BJ (cell line): ENCODE measurements around the gene ASCL4. TPM values are rescaled to one million over a fixed set of nuclear protein-coding genes. Genes with fewer than 3 reads are reported as not detected.

Experiments
- CTCF ChIA-PET: fragments of 350-600 bp; formaldehyde crosslinking; extraction: SDS; loops from one replicate; lab custom pipeline; 2021; ENCODE audit warnings: antibody characterized with exemption, inconsistent platforms; lab: Yijun Ruan, JAX
- POLR2A ChIA-PET: fragments of 300-600 bp; sonication (Branson Sonifier 250); formaldehyde crosslinking; extraction: SDS; loops from one replicate; lab custom pipeline; 2021; ENCODE audit warnings: antibody characterized with exemption; lab: Charles Lee
- DNase-seq: peaks from one replicate; pipeline ENCODE4 v3.0.0-alpha.2; 2011; ENCODE audit warnings: low read depth
- H3K27me3 ChIP-seq: 2 replicates; pipeline ENCODE4 v1.6.0; 2011; ENCODE audit warnings: low read length; ENCODE audit not compliant: control insufficient read depth, insufficient read depth
- H3K36me3 ChIP-seq: 2 replicates; pipeline ENCODE4 v1.5.1; 2011; ENCODE audit warnings: low read length; ENCODE audit not compliant: control insufficient read depth, insufficient read depth
- H3K4me3 ChIP-seq: 2 replicates; pipeline ENCODE4 v1.5.1; 2011; ENCODE audit warnings: low read depth, mild to moderate bottlenecking, control low read depth, low read length
- polyA plus RNA-seq: library from polyadenylated mRNA; depleted of rRNA; stranded (reverse); fragments of >200 nt; gene quantifications from 2 replicates; pipeline ENCODE4 v1.2.3, GENCODE V29; 2011
- TF ChIP-seq, protein P1 (sequence below): IDR thresholded peaks from 2 replicates; pipeline ENCODE4 v1.5.1; 2011; ENCODE audit warnings: low read depth, mild to moderate bottlenecking, control low read depth, inconsistent platforms, low read length, moderate library complexity; ENCODE audit not compliant: insufficient read depth

The ASCL4 gene
- polyA plus RNA-seq, 1 experiment: not detected

DNA sequence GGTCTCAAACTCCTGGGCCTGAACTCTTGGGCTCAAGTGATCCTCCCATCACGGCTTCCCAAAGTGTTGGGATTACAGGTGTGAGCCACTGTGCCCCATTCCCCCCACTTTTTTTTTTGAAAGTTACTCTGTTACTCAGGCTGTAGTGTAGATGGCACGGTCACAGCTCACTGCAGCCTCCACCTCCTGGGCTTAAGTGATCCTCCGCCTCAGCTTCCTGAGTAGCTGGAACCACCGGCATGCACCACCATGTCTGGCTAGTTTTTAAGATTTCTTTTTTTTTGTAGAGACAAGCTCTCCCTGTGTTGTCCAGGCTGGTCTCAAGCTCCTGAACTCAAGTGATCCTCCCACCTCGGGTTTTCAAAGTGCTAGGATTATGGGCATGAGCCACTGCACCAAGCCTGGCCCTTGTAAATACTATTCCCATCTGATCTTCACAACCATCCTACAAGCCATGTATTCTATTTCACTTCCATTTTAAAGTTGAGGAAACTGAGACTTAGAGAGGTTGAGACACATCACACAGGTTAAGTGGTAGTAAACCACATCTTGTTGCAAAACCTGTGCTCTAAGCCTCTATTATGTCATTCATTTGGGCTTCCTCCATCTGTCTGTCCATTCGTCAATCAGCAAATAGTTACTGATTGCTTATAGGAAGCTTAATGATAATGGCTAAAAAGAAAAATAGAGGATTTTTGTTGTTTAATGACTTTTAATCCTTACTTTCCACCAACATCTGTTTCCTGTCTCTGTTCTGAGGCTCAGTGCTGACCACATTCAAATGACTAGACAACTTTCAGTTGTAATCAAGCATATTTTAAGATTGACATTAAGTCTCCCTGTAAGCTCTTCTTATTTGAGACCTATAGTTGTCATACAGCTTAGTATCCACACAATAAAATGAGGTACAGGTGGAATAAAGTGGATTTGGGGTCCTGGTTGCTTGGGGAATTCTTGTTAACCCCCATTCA, 9.2 kb downstream of the ASCL4 start:
- CTCF ChIA-PET: interaction anchor here (0.6 kb wide), 1 partner anchor 46 kb away, joined by 4 read pairs; no protein-coding TSS in a partner anchor
- TF ChIP-seq, protein P1, sequence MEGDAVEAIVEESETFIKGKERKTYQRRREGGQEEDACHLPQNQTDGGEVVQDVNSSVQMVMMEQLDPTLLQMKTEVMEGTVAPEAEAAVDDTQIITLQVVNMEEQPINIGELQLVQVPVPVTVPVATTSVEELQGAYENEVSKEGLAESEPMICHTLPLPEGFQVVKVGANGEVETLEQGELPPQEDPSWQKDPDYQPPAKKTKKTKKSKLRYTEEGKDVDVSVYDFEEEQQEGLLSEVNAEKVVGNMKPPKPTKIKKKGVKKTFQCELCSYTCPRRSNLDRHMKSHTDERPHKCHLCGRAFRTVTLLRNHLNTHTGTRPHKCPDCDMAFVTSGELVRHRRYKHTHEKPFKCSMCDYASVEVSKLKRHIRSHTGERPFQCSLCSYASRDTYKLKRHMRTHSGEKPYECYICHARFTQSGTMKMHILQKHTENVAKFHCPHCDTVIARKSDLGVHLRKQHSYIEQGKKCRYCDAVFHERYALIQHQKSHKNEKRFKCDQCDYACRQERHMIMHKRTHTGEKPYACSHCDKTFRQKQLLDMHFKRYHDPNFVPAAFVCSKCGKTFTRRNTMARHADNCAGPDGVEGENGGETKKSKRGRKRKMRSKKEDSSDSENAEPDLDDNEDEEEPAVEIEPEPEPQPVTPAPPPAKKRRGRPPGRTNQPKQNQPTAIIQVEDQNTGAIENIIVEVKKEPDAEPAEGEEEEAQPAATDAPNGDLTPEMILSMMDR: no peak
- Histone ChIP-seq H3K36me3 (no peaks in the 10 kb centered on the region), H3K4me3 (no peak overlapping the region), H3K27me3 (no peaks in the 10 kb centered on the region)
- no peak for DNase-seq
- POLR2A ChIA-PET: no interaction called here

DNA sequence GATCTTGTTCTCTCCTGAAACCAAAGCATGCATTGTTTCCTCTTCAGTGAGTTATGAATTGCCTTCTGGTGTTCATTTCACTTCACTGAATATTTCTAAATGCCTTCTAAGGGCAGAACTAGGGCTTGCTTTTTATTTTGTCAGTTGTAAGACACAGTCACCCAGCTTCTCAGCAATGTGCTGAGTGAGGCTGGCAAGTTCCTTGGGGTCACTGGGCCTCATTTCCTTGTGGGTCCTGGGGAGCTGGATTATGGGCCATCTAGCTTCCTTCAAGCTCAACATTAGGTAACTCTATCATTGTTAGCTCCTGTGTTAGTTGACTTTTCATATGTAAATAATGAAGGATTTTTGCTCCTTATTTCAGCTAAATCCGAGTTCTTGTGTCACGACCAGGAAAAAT, 13.8 kb downstream of the ASCL4 start:
- ChIA-PET POLR2A (no interaction called here), CTCF (interaction anchor here (1.2 kb wide), 1 partner anchor 11 kb away, joined by 3 read pairs; no protein-coding TSS in a partner anchor)
- no peaks in the 10 kb centered on the region for H3K36me3 ChIP-seq
- no peak for DNase-seq
- TF ChIP-seq, protein P1: no peak
- no peaks in the 10 kb centered on the region for H3K27me3 ChIP-seq
- no peak overlapping the region for H3K4me3 ChIP-seq

DNA sequence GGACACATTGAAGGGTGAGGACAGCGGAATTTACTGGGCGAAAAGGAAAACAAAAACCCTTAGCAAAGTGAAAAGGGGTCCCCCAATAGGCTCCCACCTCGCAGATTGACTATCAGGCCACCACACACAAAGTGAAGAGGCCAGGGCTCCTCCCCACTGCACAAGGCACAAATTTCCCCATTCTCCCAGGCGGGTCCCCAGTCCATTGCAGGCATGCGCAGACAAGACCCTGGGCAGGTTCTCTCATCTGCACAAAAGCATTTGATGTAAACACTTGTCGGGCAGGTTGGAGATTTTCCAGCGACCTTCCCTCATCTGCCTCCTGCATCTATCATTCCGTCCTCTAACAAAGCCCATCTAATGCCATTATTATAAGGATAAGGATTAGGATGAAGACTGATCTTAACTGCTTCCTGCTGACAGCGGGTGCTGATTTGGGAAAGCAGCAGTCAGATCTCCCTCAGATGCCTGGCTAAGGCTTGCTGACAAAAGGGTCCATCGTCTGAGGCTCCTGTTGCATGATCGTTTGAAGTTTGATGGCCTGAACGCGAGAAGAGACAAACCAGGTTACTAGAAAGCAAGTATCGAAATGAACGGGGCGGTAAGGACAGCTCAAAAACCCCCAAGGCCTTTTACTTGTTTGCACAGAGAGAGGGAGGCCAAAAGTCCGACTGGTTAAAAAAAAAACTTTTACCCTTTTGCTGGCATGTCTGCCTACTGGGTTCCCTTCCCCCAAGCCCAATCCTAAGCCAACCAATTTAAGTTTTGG, 14.4 kb downstream of the ASCL4 start:
- TF ChIP-seq, protein P1: no peak
- ChIA-PET POLR2A (no interaction called here), CTCF (interaction anchor here (1.2 kb wide), 1 partner anchor 12 kb away, joined by 3 read pairs; no protein-coding TSS in a partner anchor)
- no peaks in the 10 kb centered on the region for H3K27me3 ChIP-seq
- no peak overlapping the region for H3K4me3 ChIP-seq
- DNase-seq: no peak
- no peaks in the 10 kb centered on the region for H3K36me3 ChIP-seq

DNA sequence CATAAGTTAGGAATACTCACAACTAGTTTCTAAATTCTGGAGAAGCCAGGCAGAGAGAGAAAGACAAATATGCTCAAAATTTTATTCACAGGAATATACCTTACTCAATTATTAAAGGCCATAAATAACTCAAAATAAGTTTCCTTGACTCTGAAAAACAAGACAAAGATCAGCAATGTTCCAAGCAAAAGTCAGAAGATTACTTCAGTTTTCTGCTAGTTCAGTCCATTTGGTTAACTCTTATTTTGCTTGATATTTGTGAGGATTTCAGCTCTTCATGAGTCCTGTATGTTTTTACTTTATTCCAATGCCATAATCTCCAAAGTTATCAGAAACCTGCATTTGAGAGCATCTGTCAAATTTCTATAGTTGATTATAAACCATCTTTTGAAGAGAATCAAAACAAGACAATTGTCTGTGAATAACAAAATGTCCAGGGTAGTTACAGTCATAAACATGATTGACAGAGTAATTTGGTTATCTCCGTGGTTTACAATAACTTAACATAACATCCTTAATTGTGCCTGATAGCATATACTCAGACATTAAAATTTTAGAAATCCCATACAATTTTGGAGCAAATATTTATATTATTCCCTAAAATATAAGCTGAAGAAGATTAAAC, 17.1 kb downstream of the ASCL4 start:
- Histone ChIP-seq H3K4me3 (no peak overlapping the region), H3K27me3 (peaks cover under 1% of the 10 kb centered on the region; the same call in 1 of the 2 replicates), H3K36me3 (no peaks in the 10 kb centered on the region)
- ChIA-PET POLR2A (no interaction called here), CTCF (interaction anchor here (0.7 kb wide), 1 partner anchor 16 kb away, joined by 3 read pairs; no protein-coding TSS in a partner anchor)
- TF ChIP-seq, protein P1: no peak
- DNase-seq: no peak
